ENCODE measurements around the gene HAUS1.
"Not testable (repeated sequence)": the region's sequence is repeated elsewhere in the genome, so short reads cannot be mapped to it uniquely, and the experiment has no call there.

DNA sequence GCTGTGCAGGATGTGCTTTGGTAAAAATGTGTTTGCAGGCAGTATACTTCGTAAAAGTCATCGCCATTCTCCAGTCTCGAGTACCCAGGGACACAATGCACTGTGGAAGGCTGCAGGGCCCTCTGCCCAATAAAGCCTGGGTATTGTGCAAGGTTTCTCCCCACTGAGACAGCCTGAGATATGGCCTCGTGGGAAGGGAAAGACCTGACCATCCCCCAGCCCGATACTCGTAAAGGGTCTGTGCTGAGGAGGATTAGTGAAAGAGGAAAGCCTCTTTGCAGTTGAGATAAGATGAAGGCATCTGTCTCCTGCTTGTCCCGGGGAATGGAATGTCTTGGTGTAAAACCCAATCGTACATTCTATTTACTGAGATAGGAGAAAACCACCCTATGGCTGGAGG is 15.7 kb upstream of the HAUS1 start:
- TF ChIP-seq, protein P1, sequence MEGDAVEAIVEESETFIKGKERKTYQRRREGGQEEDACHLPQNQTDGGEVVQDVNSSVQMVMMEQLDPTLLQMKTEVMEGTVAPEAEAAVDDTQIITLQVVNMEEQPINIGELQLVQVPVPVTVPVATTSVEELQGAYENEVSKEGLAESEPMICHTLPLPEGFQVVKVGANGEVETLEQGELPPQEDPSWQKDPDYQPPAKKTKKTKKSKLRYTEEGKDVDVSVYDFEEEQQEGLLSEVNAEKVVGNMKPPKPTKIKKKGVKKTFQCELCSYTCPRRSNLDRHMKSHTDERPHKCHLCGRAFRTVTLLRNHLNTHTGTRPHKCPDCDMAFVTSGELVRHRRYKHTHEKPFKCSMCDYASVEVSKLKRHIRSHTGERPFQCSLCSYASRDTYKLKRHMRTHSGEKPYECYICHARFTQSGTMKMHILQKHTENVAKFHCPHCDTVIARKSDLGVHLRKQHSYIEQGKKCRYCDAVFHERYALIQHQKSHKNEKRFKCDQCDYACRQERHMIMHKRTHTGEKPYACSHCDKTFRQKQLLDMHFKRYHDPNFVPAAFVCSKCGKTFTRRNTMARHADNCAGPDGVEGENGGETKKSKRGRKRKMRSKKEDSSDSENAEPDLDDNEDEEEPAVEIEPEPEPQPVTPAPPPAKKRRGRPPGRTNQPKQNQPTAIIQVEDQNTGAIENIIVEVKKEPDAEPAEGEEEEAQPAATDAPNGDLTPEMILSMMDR (IDR thresholded peaks at IDR 0.05; ENCODE audit: low read depth, low read length, poor library complexity, severe bottlenecking) = not testable (repeated sequence)
- TF ChIP-seq EZH2phosphoT487 (IDR thresholded peaks at IDR 0.05; ENCODE audit: borderline replicate concordance, low read length) = not testable (repeated sequence)

All from DOHH2 (cell line).